ENCODE results near the gene RREB1.

RREB1 gene

DNA sequence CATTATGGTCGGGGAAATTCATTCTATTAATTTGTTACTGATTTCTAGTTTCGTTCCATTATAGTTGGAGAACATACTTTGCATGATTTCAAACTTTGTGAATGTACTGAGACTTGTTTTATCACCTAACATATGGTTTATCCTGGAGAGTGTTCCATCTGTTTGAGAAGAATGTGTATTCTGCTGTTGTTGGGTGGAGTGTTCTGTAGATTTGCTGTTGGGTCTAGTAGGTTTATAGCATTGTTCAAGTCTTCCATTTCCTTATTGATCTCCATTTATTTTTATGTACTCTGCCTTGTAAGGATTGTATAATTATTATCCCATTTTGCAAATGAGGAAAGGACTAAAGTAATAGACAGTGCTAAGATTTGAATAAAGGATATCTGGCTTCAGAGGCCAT, 85.4 kb downstream of the RREB1 start:
- no peak for DNase-seq (ENCODE audit: low read depth, low spot score)
- H3K4me3 ChIP-seq (ENCODE audit: low read depth, low read length) = no peak overlapping the region
- ChIA-PET POLR2A (no interaction called here), CTCF (interaction anchor here (1.1 kb wide), 1 partner anchor 11 kb away, joined by 3 read pairs; no protein-coding TSS in a partner anchor)
- TF ChIP-seq, protein P1, sequence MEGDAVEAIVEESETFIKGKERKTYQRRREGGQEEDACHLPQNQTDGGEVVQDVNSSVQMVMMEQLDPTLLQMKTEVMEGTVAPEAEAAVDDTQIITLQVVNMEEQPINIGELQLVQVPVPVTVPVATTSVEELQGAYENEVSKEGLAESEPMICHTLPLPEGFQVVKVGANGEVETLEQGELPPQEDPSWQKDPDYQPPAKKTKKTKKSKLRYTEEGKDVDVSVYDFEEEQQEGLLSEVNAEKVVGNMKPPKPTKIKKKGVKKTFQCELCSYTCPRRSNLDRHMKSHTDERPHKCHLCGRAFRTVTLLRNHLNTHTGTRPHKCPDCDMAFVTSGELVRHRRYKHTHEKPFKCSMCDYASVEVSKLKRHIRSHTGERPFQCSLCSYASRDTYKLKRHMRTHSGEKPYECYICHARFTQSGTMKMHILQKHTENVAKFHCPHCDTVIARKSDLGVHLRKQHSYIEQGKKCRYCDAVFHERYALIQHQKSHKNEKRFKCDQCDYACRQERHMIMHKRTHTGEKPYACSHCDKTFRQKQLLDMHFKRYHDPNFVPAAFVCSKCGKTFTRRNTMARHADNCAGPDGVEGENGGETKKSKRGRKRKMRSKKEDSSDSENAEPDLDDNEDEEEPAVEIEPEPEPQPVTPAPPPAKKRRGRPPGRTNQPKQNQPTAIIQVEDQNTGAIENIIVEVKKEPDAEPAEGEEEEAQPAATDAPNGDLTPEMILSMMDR (IDR thresholded peaks at IDR 0.05; ENCODE audit: insufficient read depth, low read length, missing control alignments) = no peak

DNA sequence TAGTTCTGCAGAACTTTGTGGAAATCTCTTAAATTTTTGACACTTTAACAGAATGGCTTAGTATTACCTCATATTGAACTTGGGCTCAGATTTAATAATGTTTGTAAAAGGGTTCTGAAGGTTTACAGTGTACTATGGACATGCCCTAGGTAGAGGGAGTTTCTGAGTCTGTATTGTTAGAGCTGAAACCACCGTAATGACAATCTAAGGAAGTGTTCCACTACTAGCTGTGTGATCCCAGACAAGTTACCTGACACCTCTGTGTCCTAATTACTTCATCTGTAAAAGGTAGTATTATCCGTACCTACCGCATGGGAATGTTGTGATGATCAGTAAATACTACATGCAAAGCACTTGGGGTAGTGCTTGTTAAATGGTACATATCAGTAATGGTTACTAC, 86.9 kb downstream of the RREB1 start:
- TF ChIP-seq, protein P1 (IDR thresholded peaks at IDR 0.05; ENCODE audit: insufficient read depth, low read length, missing control alignments) = no peak
- ChIA-PET POLR2A (no interaction called here), CTCF (interaction anchor here (1.4 kb wide), 1 partner anchor 20 kb away, joined by 3 read pairs; no protein-coding TSS in a partner anchor)
- DNase-seq (ENCODE audit: low read depth, low spot score) = no peak
- no peak overlapping the region for H3K4me3 ChIP-seq (ENCODE audit: low read depth, low read length)

DNA sequence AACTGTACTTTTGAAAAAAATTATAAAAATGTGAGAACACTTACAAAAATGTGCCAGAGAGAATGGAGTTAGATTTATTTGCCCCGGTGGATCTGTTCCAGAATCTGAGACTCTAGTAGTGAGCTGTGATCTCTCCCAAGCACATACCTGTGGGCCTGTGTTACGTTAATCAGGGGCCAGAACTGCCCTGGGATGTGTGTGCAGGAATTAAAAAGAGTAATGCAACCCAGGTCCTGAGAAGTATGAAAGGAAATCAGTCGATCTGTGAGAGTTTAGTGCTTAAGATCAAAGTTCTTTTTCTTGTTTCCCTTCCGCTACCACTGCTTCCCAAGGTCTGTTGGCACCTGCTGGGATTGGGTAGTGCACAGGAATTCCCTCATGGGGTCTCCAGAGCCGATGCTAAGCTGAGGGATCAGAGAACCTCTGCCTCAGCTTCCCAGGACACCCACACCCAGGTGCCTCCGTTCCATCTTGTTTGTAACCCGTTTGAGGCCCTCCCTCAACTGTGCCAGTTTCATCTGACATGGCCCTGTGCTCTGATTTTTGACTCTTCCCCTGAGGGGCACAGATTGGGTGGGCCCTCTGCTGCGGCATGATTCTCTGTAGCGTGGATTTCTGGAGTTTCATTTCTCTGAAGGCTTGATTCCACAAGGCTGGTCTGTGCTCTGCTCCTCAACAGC, 87.7 kb downstream of the RREB1 start:
- CTCF ChIA-PET = no interaction called here
- DNase-seq (ENCODE audit: low read depth, low spot score) = no peak
- TF ChIP-seq, protein P1 (IDR thresholded peaks at IDR 0.05; ENCODE audit: insufficient read depth, low read length, missing control alignments) = no peak
- H3K4me3 ChIP-seq (ENCODE audit: low read depth, low read length) = no peak overlapping the region
- POLR2A ChIA-PET = no interaction called here

DNA sequence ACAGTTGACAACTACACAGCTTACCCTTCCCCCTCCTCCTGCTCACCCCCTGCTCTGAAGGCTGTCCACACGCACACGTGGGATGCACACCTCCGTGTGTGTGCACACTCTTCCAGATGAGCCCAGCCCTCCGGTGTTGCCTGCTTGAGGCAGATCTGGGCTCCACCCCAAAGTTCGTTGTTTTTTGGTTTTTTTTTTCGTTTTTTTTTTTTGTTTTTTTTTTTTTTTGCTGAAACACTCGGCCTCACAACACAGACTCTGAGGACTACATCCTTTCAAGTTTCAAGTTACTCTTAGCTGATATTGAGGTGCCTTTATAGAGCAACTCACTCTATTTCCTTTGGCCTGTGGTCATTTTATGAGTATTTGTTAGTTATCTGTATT, 88.2 kb downstream of the RREB1 start:
- DNase-seq (ENCODE audit: low read depth, low spot score) = no peak
- no peak overlapping the region for H3K4me3 ChIP-seq (ENCODE audit: low read depth, low read length)
- ChIA-PET CTCF (interaction anchor here (1.3 kb wide), 1 partner anchor 47 kb away, joined by 5 read pairs; no protein-coding TSS in a partner anchor), POLR2A (no interaction called here)
- TF ChIP-seq, protein P1 (IDR thresholded peaks at IDR 0.05; ENCODE audit: insufficient read depth, low read length, missing control alignments) = no peak

DNA sequence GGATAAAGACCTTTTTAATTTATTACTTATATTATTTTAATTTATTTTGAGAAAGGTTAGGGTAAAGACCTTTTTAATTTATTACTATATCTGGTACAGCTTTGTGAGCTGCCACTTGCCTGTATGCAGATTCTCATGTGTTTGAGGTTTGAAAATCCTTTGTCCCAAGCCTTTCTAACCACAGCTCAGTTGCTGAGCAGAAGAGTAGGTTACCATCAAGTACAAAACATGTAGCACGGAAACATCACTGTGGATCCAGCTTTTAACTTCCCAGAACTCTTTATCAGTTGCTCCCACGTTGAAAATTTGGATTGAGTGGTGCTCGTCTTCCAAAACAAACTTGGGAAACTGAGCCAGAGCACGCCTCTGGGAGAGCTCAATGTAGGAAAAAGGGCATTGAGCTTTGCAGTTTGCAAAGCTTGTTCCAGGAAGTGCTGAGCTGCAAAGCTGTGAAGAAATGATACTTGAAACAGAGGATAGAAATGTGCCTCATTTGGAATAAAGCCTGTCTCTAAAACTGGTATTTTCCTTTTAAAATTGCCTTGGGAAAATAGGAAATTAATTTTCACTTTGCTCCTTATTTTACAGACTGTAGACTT, 89.0 kb downstream of the RREB1 start:
- no peak overlapping the region for H3K4me3 ChIP-seq (ENCODE audit: low read depth, low read length)
- DNase-seq (ENCODE audit: low read depth, low spot score) = no peak
- TF ChIP-seq, protein P1 (IDR thresholded peaks at IDR 0.05; ENCODE audit: insufficient read depth, low read length, missing control alignments) = no peak
- CTCF ChIA-PET = interaction anchor here (0.8 to 1.4 kb wide), 3 partner anchors 47 to 473 kb away, joined by 3 to 5 read pairs (median 5); no protein-coding TSS in a partner anchor
- POLR2A ChIA-PET = no interaction called here

DNA sequence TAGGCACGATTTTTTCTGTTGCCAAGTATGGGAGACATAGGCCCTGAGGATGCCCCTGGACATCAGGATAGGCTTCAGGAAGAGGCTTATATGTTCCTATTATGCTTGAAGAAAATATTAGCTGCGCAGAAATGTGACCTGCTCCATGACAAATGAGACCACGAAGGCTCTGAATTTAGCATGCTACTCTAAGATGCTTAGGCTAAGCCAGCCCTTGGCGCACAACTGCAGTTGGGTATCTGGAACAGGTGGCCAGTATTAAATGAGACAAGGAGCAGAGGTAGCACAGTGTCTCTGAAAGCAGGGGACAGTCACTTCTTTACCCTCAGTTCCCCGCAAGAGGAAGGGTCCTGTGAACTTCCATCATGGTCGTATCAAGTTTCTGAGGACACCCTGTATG, 90.0 kb downstream of the RREB1 start:
- TF ChIP-seq, protein P1 (IDR thresholded peaks at IDR 0.05; ENCODE audit: insufficient read depth, low read length, missing control alignments) = no peak
- ChIA-PET CTCF (interaction anchor here (1.4 kb wide), 1 partner anchor 474 kb away, joined by 5 read pairs; no protein-coding TSS in a partner anchor), POLR2A (no interaction called here)
- no peak overlapping the region for H3K4me3 ChIP-seq (ENCODE audit: low read depth, low read length)
- no peak for DNase-seq (ENCODE audit: low read depth, low spot score)

Measured in AG04449 (cell line).